NAMALWA (cell line): ENCODE measurements around the gene SLC16A1.
"Not testable (repeated sequence)": the region's sequence is repeated elsewhere in the genome, so short reads cannot be mapped to it uniquely, and the experiment has no call there.

ENCODE experiments used
- DNase-seq: peaks from one replicate; pipeline ENCODE4 v3.0.0-alpha.2; 2015; ENCODE audit warnings: low spot score

SLC16A1 gene

GRCh38 chr1:112955773-112956543 is at the start of gene SLC16A1:
TSS of gene SLC16A1 (minus strand) at chr1:112956196. CDS start at chr1:112929308, 26,888 bp downstream.
- peak; percentile 94 for DNase-seq

GRCh38 chr1:113003751-113004690 is 48.0 kb upstream of the SLC16A1 start:
- DNase-seq: no peak

- DNase-seq: no peak
Observed at GRCh38 chr1:113002297-113002696, 46.3 kb upstream of the SLC16A1 start.

GRCh38 chr1:112998592-112999235 is 42.7 kb upstream of the SLC16A1 start:
- DNase-seq: no peak

- no peak for DNase-seq
Observed at GRCh38 chr1:112997781-112998180, 41.8 kb upstream of the SLC16A1 start.

- no peak for DNase-seq
Observed at GRCh38 chr1:112995890-112996289, 39.9 kb upstream of the SLC16A1 start.

- DNase-seq: not testable (repeated sequence)
Observed at GRCh38 chr1:112995021-112995420, 39.0 kb upstream of the SLC16A1 start.

GRCh38 chr1:112992780-112993179 is 36.8 kb upstream of the SLC16A1 start:
- DNase-seq: no peak

- no peak for DNase-seq
Observed at GRCh38 chr1:112991402-112992120, 35.6 kb upstream of the SLC16A1 start.

- no peak for DNase-seq
Observed at GRCh38 chr1:112990271-112990670, 34.3 kb upstream of the SLC16A1 start.

- no peak for DNase-seq
Observed at GRCh38 chr1:112988367-112988766, 32.4 kb upstream of the SLC16A1 start.

- DNase-seq: no peak
Observed at GRCh38 chr1:112985123-112985522, 29.1 kb upstream of the SLC16A1 start.

GRCh38 chr1:112983537-112984131 is 27.6 kb upstream of the SLC16A1 start:
- DNase-seq: no peak

- DNase-seq: peak; percentile 10
Observed at GRCh38 chr1:112982853-112983536, 27.0 kb upstream of the SLC16A1 start.

GRCh38 chr1:112982328-112982727 is 26.3 kb upstream of the SLC16A1 start:
- no peak for DNase-seq

- DNase-seq: not testable (repeated sequence)
Observed at GRCh38 chr1:112981834-112982233, 25.8 kb upstream of the SLC16A1 start.

GRCh38 chr1:112981426-112981825 is 25.4 kb upstream of the SLC16A1 start:
- DNase-seq: no peak

- no peak for DNase-seq
Observed at GRCh38 chr1:112975336-112975735, 19.3 kb upstream of the SLC16A1 start.

- DNase-seq: no peak
Observed at GRCh38 chr1:112974646-112975045, 18.6 kb upstream of the SLC16A1 start.

GRCh38 chr1:112973788-112974187 is 17.8 kb upstream of the SLC16A1 start:
- DNase-seq: no peak

- no peak for DNase-seq
Observed at GRCh38 chr1:112971006-112971405, 15.0 kb upstream of the SLC16A1 start.
